NCI-H1092 treated with DMSO at 0.1 percent for 48 hours (cell line): ENCODE results near the gene VASH1.

Source experiments
- DNase-seq: peaks from one replicate; lab custom pipeline; 2025; lab: John Stamatoyannopoulos, UW

The VASH1 gene

DNA sequence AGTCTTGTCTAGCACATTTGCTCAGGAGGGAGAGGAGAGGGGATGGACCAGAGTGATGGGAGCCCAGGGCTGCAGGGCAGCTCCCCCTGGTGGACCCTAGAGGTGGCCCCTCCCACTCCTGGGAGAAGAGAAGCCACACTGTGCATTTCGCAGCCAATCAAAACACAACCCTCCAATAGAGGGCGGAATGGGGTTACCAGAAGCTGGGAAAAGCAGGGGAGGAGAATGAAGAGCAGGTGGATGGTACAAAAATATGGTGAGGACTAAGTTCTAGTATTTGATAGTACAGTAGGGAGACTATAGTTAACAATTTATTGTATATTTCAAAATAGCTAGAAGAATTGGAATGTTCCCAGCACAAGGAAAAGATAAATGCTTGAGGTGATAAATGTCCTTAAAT is 23.6 kb downstream of the VASH1 start:
- DNase-seq, result peak; percentile 82

DNA sequence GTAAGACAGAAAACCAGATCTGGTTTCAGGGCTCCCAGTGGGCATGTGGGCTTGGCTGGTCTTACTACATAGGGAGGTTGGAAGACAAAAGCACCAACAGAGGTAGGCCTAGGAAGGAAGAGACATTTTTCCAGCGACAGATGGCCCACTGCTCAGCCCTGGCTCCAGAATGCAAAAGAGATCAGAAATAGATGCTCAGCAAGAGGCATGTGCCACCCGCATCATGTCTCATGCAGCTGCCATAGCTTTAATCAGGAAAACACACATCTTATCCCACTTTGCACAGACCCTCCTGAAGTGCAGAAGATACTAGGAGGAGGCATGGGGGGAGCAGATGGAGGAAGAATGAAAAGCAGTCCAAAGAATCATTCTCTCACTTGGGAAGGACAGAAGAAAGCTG is 25.3 kb downstream of the VASH1 start:
- no peak for DNase-seq

DNA sequence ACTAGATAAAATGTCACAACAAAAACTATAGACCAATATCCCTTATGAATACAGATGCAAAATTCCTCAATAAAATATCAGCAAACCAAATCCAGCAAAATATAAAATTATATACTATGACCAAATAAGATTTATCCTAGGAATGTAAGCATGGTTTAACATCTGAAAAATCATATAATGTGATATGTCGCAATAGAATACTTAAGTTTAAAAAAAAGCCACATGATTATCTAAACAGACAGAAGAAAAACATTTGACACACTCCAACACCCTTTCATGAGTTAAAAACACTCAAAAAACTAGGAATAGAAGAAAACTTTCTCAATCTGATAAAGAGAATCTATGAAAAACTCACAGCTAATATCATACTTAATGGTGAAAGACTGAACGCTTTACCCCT is 31.2 kb downstream of the VASH1 start:
- DNase-seq, result no peak

DNA sequence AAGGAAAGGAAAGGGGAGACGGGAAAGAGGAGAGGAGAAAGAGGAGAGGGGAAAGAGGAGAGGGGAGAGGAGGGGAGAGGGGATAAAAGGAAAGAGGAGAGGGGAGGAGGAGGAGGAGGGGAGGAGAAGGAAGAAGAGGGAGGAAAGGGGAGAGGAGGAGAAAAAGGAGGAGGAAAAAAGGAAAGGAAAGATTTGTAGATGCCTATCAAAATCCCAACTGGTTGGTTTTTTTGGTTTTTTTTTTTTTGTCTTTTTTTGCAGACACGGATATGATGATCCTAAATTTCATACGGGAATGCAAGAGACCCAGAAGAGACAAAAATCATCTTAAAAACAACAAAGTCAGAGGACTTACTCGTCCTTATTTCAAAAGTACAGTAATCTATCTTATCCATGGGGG is 32.1 kb downstream of the VASH1 start:
- DNase-seq, result no peak

DNA sequence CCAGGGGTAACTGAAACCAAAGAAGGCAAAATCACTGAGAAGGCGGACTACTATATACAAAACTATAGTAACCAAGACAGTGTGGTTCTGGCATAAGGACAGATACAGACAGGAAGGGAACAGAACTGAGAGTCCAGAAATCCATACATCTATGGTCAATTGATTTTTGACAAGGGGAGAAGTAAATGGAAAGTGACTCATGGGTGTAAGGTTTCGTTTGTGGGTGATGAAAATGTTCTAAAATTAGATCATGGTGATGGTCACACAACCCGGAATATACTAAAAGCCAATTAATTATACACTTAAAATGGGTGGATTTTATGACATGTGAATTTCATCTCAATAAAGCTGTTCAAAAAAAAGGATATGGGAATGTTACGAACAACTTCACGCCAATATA is 32.7 kb downstream of the VASH1 start:
- DNase-seq, result no peak

DNA sequence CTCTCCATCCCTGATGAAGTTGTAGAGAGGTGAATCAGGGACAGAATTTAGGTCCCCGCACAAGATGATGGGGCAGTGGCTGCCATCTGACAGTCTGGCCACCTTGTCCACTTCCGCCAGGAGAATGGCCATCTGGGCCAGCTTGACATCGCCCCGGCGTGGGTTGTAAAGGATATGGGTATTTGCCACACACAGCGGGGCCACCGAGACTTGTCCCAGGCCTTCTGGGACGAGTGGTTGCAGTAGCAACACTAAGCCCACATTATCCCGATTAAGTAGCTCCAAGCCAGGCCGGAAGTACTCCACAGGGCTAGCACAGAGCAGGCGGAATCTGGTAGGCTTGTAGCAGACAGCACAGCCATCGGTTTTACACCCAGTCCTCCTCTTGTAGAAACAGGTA is 45.2 kb downstream of the VASH1 start:
- no peak for DNase-seq

DNA sequence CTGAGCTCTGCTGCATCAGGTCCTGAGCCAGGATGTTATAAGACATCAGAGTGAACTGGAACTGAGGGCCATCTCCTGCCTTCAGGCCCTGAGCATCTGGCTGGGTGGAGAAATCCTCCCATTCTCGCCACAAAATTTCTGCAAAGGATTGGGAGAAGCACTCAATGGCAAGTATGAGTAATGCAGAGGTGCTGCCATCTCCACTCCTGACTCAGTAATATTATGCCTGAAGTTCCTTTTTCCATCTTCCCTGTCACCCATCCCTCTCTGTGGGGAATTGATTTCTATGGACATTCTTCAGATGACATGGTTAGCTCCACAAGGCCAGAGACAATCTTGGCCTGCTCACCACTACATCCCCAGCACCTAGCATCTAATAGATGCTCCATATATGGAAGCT is 46.7 kb downstream of the VASH1 start:
- no peak for DNase-seq

DNA sequence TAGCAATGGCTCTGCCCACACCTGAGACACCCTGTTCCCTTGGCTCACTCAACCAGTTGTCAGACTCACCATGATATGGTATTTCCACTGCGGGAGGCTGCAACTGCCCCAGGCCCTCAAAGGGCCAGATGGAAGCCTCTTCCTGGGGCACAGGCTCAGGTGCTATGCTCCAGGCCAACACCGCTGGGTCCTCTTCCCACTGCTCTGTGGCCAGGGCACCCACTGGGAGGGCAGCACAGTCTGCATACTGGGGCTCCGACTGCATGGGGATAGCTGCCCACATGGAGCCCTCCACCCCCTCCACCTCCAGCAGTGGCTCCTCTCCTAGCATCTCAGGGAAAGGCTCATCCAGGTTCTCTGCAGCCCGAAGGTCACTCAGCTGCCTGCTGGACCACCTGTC is 47.7 kb downstream of the VASH1 start:
- no peak for DNase-seq

DNA sequence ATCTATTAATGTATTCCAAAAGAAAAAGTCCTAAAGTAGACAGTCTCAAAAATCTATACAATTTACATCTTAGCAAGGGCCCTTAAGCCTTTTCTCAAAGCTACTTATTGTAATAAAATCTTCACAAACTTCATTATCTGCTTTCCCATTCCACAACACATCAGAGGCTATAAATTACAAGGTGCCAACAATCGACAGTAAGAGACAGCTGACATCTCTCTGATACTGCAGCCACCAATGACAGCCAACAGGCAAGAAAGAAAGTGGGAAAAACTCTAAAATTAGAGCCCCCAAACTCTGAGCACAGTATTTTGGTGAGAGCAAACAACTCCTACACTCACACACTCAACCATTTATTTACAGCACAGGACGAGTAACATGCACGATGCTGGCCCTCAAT is 49.3 kb downstream of the VASH1 start:
- no peak for DNase-seq

DNA sequence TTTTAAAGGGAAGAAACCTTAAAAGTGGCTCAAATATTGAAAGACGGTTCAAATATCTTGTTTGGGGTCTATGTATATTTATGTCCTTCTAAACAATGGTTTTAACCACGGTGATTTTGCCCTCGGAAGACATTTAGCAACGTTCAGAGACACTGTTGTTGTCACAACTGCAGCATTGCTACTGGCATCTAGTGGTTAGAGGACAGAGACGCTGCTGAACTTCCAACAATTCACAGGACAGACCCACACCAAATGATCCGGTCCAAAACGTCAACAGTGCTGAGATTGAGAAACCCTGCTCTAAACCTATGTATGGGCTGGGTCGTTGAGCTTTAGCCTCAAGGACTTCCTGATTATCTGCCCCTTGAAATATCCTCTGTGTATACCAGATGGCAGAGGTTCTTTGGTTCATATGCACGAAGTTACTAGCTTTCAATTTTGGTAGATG is 49.7 kb downstream of the VASH1 start:
- peak; percentile 14 for DNase-seq

DNA sequence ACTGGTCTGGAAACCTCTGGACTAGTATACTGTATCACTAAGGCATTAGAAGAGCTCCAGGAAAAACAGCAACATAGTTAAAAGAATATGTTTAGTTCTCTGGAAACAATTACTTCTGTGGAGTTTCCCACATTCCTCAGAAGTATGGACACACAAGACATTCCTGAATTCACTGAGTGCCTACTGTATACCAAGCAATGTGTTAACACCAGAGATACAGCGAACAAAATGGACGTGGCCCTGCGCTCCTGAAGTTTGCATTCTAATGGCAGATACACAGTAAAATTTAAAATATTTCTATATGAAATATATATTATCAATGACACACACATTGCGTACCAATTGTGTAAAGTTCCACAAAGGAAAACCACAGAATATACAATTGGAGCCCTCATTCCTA is 50.3 kb downstream of the VASH1 start:
- no peak for DNase-seq

DNA sequence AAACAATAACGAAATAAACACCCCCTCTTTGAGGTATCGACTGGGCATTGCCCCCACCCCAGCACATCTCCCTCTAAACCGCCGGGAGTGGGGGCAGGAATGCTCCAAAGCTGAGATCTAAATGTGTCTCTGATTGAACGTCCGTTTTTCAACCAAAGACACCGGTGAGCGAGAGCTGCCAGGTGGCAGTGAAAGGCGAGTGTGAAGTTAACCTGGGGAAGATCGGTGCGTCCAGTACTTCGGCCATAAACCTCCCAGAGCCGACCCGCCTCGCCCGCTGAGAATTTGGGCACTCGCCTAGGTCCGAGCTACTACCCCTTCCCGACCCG is 50.8 kb downstream of the VASH1 start:
- peak; percentile 30 for DNase-seq

DNA sequence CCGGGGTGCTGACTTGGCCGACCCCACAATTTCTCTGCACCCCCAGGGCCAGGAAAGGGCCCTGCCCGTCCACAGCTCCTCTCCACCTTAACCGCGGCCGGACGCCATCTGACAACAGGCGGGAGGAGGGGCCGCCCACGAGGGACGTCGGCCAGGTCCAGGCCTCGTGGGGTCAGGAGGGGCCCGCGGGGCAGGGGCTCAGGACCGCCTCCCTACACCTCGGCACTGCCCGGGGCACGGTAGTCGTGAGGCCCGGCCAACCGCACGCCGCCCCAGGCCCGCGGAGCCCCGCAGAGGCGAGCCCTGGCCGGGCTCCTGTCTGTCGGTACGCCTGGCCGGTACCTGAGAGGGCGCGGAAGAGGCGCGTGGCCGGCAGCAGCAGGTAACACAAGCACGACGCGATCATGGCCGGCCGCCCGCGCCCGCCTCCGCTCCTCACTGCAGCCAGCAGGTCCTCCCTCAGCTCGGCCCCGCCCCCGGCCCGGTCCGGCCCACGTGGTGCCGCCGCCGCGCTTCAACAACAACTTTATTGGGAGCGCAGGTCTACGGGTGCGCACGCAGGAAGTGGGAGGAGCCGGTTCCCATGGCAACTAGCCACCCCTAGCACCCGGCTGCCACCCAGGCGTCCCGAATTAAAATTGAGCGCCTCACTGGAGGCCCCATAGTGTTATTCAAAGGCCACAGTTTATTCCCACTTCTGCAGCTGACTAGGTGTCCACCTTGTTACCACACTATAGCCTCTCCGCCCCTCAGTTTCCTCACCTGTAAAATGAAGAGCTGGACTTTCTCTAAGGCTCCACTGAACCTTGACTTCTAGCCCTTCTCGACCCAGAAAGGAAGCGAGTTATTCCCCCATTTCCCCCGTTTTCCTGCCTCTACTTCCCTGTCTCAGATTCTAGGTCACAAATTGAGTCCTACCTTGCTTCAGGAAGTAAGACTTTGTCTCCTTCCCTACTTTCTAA is 51.4 kb downstream of the VASH1 start, which contains the start of gene ANGEL1:
ANGEL1 (minus strand) TSS at position 461 of the 962 bp plus-strand sequence; CDS start at position 406, 55 bp downstream.
- peak; percentile 88 for DNase-seq

DNA sequence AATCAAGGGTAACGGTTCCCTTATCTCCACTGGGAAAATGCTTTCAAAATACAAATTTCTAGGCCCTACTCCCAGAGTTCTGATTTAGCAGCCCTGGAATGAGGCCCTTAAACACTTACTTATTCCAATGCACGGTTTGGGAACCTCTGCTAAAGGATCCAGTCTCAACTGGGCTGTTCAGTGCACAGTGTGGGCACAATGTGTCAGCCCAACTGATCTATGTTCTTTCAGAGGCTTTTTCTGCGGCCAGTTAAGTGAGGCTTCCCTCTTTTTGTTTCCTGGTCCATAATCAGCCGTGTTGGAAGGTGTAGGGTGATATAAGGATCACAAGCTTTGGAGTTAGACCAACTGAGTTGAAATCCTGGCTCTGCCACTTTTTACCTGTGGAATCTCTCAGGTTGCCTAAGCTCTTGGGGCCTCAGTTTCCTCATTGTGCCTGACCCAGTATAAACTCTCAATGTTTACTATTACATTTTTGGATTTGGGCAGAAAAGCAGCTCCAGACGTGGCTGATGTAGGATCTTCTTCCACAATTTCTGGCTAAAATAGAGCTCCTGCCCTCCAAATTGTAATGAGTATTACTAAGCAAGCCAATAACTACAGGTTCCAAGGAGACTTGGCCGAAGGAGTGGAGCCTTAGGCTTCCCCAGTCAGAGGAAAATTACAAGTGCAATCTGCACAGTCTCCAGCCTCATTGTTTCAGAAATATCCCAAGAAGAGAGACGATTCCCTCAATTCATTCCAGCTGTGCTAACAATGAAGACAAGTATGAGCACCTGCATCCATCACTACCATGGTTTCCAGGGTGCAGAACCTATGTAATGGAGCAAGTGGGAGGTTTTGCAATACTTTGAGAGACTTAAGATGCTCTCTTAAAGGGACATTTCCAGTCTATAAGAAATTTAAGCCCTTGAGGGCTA is 53.7 kb downstream of the VASH1 start:
- no peak for DNase-seq

DNA sequence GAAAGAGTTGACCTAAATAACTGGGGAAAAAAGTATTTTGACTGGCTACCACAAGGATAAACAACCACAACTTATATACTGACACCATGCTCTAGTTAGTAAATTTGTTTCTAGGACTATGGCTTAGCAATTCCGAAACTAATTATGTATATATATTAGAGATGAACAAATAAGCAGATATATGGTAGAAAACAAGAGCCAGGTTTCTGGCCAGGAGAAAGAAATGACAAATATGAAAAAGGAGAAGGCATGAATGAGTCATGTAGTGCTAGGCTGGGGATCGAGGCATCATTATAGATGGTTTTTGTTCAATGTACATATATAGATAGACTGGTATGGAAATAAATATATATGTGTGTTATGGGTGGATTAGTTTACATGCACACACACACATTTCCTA is 59.4 kb downstream of the VASH1 start:
- no peak for DNase-seq

DNA sequence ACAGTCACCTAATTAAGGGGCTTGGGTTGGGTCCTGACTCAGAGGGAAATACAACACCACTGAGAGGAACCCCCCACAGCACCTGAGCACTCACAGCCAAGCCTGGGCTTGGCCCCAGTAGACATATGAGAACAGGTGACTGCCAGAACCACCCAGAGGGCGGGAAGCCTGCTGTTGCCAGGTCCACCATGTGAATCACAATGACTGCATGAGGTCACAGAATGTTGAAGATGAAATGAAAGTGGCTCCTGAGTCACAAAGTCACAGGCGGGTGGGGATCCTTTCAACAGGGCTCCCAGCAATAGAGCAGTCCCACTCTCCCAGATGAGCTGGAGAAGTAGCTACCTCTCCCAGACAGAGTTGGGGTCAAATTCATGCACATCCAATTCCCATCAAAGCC is 64.9 kb downstream of the VASH1 start, which contains the start of gene LRRC74A:
LRRC74A (plus strand) TSS at position 287 of the 400 bp plus-strand sequence. CDS start 290 bp downstream, outside the sequence.
- DNase-seq, result no peak

DNA sequence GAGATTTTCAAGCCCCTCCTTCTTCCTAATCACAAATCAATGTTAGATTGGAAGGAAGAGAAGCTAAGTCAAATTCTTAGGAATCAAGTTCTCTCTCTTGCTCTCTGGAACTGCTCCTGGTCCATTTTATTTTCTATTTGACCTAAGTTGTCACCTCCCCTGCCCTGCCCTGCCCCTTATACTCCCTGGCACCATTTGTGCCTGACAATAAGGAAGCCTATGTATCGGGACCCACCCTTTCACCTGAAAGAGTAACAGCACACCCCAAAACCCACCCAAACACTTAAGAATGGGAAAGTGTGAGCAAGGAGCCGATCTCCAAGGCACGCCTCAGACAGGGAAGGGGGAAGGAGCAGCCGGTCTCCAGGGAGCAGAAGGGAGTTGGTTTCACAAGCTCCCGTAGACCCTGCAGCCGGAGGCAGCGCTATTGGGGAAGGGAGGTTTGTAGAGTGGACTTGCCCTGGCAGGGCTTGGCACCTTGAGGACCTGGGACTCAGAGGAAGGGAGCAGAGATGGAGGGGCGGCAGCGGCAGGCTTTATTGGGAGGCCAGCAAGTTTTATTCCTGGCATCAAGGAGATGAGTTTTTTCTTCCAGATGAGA is 66.5 kb downstream of the VASH1 start:
- no peak for DNase-seq

DNA sequence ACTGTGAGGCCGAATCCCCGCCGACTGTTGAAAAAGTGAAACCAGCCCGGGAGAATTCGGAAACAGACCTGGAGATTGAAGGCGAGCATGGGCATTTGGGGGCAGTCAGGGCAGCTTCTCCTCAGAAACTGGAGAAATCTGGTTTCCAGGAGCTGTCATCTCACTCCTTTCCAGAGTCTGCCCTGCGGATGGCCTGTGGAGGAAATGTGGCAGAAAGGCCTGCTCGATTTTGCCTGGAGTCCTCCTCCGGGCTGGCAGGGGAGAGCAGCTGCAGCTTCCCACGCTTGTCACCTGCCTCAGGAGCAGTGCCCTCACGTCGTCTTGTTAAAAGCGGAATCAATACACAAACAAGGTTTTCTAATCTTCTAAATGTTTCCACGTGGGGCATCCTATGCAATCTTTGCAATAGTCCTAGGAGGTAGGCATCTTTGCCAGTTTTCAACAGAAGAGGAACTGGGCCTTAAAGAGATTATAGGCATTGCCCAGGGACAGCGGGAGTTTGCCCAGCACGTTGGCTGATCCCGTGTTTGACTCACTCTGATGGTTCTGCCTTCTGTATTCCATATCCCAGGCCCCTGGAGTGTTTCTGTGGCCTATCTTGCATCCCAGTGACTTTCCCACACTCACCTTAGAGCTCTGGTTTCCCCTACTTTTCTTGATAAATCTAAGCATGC is 67.2 kb downstream of the VASH1 start:
- peak; percentile 5 for DNase-seq

DNA sequence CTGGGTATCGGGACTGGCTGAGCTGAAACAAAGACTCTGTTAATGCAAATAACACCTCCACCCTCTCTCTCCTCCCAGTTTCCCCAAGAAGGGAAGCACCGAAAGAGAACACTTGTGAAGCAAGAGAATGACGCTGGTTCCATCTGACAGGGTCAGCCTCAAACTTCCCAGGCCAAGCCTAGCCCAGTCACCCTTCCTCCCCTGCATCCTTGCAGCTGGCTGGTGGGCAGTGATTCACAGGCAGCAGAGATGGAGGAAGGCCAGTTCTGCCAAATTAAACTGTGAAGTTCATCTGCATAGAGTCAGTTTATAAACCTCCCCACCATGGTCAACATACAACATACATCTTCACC is 67.7 kb downstream of the VASH1 start:
- DNase-seq, result no peak

DNA sequence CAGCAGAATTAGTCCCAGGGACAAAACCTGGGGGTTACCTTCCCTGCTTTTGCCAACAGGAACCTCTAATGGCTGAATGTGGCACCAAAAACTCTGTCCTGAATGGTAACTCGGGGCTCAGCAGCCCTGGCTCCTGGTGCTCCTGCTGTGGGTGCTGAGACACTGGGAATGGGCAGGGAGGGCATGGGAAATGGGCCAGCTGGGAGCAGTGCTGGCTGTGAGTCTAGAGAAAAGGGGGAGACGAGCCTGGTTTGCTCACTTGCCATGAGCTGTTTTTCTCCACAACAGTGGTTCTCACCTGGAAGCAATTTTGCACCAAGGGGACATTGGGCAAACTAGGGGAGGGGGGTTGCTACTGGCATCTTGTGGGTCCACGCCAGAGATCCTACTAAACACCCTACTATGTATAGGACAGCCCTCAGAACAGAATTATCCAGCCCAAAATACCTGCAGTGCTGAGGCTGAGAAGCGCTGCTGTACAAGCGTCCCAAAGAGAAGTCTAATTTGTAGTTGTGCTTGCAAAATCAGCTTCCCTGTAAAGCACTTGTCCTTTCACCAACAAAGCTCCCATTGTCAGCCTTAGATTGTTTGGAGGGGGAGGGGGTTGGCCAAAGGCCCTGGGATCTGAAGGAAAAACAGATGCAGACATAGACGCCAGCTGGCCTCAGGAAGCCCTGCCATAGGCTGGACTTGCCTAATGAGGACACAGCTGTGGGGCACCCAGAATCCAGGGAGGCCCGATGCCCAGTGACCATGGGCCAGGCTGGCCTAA is 68.6 kb downstream of the VASH1 start:
- DNase-seq, result peak; percentile 7

DNA sequence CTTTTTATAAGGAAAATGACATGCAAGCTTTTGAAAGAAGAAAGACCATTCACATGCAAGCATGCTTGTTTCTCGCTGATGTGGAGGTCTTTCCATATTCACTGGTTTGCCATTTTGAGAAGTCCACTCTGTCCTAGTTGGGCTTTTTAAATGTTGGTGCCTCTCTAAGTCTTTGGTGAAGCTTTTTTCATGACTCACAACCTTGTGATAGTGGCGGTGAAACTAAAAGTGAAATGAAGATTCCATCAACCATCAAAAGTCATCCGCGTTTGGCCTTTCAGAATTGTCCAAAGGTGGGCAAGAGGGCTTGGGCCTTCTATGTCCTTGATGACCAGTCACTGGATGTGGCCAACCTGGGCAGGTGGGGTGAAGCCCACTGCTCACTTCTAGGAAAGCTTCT is 69.3 kb downstream of the VASH1 start:
- no peak for DNase-seq
